ENCODE measurements around the gene SLC12A8. TPM values are rescaled to one million over a fixed set of nuclear protein-coding genes. Genes with fewer than 3 reads are reported as not detected.

Gene SLC12A8
- total RNA-seq, 2 donors from 2014 or later, result 20.7 to 33.7 TPM

DNA sequence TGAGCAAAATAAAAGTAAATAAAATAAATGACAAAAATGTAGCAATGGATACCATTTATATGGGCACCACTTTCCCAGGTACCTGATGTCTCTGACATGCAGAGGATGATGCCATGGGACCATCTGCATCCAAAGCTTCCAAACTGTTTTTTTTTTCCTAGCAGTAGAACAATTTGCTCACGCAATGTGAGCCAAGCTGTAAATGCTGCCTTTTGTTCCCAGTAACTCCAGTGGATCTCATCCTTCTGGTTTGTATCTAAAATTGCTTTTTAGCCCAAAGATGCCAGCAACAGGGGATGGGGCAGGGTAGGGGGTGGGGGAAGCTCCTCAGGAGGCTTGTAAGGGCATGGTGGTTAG lies 32.7 kb downstream of the SLC12A8 start:
- Histone ChIP-seq H3K4me3 (no peak overlapping the region), H3K27me3 (no peaks in the 10 kb centered on the region), H3K9me3 (no peaks in the 10 kb centered on the region), H3K4me1 (no peaks in the 10 kb centered on the region), H3K27ac (no peak overlapping the region), H3K36me3 (no peaks in the 10 kb centered on the region), H3K9ac (ENCODE audit: low read depth in 2 of 2, low read length in 2 of 2) (no peak overlapping the region)
- intact Hi-C loops (cut with DNase I), result no loop called here
- TF ChIP-seq, protein P1, sequence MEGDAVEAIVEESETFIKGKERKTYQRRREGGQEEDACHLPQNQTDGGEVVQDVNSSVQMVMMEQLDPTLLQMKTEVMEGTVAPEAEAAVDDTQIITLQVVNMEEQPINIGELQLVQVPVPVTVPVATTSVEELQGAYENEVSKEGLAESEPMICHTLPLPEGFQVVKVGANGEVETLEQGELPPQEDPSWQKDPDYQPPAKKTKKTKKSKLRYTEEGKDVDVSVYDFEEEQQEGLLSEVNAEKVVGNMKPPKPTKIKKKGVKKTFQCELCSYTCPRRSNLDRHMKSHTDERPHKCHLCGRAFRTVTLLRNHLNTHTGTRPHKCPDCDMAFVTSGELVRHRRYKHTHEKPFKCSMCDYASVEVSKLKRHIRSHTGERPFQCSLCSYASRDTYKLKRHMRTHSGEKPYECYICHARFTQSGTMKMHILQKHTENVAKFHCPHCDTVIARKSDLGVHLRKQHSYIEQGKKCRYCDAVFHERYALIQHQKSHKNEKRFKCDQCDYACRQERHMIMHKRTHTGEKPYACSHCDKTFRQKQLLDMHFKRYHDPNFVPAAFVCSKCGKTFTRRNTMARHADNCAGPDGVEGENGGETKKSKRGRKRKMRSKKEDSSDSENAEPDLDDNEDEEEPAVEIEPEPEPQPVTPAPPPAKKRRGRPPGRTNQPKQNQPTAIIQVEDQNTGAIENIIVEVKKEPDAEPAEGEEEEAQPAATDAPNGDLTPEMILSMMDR (IDR thresholded peaks at IDR 0.05), result no peak
- no peak for DNase-seq

DNA sequence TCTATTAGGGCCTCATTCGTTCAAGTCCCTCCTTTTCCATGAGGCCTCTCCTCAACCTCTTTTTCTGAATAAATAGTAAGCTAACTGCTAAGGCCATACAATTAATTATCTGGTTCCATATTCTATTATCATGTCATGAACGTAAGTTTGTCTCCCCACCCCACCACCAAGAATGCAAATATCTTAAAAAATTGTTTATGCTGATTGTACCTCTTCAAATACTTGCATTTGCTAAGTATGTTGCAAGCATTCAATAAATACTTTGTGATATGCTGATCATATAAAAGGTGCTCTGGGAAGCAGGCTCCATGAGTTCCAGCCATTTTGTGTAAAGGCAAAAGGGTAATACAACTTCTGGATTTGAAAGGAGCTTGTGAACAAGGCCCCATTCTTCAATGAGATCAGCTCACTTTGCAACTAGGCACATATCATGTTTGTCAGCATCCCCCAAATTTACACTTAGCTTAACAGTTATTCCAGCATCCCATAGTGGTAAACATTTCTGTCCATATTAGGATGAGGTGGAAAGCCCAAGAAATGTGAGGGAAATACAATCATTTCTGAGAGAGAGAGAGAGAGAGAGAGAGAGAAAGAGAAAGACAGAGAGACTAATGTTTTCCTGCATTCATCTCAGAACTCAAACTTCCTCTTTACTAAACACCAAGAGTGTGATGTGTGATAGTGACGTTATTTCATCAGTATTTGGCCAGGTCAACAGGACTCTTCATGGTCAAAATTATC lies 33.2 kb downstream of the SLC12A8 start:
- Histone ChIP-seq H3K4me3 (no peak overlapping the region), H3K9me3 (no peaks in the 10 kb centered on the region), H3K9ac (ENCODE audit: low read depth in 2 of 2, low read length in 2 of 2) (no peak overlapping the region), H3K27ac (no peak overlapping the region), H3K4me1 (no peaks in the 10 kb centered on the region), H3K27me3 (no peaks in the 10 kb centered on the region), H3K36me3 (no peaks in the 10 kb centered on the region)
- intact Hi-C loops (cut with DNase I), result no loop called here
- no peak for DNase-seq
- TF ChIP-seq, protein P1 (IDR thresholded peaks at IDR 0.05), result no peak

DNA sequence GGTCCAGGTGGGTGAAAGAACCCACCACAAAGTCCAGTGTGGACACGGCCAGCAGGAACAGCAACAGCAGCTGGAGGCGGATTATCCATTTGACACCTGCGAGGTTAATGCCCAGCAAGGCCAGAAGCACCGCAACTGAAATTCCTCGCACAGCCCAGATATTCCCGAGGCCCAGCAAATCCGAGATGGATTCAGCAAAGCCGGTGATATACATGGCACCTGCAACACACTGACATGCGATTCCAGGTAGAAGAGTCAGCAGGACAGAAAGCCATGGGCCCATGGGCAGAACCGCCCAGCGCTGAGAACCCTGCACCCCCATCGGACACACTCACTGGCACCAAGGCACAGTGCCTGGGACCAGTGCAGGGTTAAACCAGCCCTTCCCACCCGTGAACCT lies 34.8 kb downstream of the SLC12A8 start:
- Histone ChIP-seq H3K36me3 (no peaks in the 10 kb centered on the region), H3K9ac (ENCODE audit: low read depth in 2 of 2, low read length in 2 of 2) (no peak overlapping the region), H3K9me3 (no peaks in the 10 kb centered on the region), H3K4me1 (no peaks in the 10 kb centered on the region), H3K4me3 (no peak overlapping the region), H3K27me3 (no peaks in the 10 kb centered on the region), H3K27ac (no peak overlapping the region)
- TF ChIP-seq, protein P1 (IDR thresholded peaks at IDR 0.05), result no peak
- DNase-seq, result no peak
- intact Hi-C loops (cut with DNase I), result no loop called here

DNA sequence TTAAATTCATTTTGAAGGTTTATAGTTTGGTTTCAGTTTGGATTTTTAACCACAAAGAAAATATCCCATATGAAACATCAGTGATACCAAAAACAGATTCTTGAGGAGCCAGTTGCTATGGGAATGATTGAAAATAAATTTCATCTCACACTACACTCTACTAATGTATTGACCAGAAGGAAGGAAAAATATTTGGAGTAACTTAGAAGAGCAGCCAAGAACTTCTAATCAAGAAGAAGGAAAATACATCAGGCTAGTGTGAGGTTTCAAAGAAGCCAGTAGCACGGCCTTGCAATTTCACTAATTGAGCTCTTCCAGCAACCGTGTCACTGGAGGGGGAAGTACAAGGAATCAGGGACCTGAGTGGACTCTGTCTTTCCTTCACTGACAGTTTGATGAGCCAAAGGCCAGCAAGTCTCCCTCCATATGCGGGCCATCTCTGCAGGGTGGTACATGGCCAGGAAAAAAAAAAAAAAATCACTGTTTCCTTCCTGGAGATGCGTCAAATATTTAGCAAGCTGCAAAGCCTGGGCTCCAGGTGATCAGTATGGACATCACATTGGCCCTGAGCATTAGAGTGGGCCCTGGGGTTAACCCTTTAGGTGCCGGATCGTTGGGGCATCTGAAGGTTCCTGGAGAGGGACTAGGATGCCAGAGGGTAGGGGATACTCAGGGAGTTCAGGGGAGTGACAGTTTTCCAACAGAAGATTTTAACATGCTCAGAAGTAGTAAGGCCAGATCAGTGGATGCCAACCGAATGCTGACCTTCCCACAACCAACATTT lies 37.1 kb downstream of the SLC12A8 start:
- Histone ChIP-seq H3K9me3 (no peaks in the 10 kb centered on the region), H3K4me1 (no peaks in the 10 kb centered on the region), H3K4me3 (no peak overlapping the region), H3K36me3 (no peaks in the 10 kb centered on the region), H3K27me3 (no peaks in the 10 kb centered on the region), H3K9ac (ENCODE audit: low read depth in 2 of 2, low read length in 2 of 2) (no peak overlapping the region), H3K27ac (no peak overlapping the region)
- intact Hi-C loops (cut with DNase I), result no loop called here
- TF ChIP-seq, protein P1 (IDR thresholded peaks at IDR 0.05), result no peak
- DNase-seq, result no peak

DNA sequence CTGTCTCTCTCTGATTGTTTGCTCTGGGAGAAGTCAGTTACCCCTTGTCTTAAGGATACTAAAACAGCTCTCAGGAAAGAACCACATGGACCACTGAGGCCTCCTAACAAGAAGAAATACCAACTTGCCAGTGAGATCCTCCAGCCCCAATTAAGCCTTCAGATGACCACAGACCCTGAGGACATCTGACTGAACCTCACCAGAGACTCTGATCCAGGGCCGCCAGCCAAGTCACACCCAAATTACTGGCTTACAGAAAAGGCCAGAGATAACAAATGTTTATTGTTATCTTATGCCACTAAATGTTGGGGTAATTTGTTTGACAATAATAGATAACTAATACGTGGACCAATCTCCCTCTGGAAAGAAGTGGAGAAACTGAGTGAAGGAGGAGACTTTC lies 40.2 kb downstream of the SLC12A8 start:
- H3K9me3 ChIP-seq, result no peaks in the 10 kb centered on the region
- no peak overlapping the region for H3K4me3 ChIP-seq
- H3K36me3 ChIP-seq, result no peaks in the 10 kb centered on the region
- no peaks in the 10 kb centered on the region for H3K4me1 ChIP-seq
- DNase-seq, result no peak
- intact Hi-C loops (cut with DNase I), result no loop called here
- TF ChIP-seq, protein P1 (IDR thresholded peaks at IDR 0.05), result no peak
- no peak overlapping the region for H3K27ac ChIP-seq
- H3K27me3 ChIP-seq, result no peaks in the 10 kb centered on the region
- H3K9ac ChIP-seq (ENCODE audit: low read depth in 2 of 2, low read length in 2 of 2), result no peak overlapping the region

Data from colonic mucosa (tissue), 4 donors.